GM18519 (cell line): ENCODE results near the gene PAPLN.

ENCODE experiments used
- ATAC-seq: cut with Tn5 transposase; IDR thresholded peaks from one replicate; pipeline ENCODE4 v1.9.1; 2021; ENCODE audit warnings: mild to moderate bottlenecking, moderate library complexity; ENCODE audit not compliant: unreplicated experiment, low FRiP score

The PAPLN gene

DNA sequence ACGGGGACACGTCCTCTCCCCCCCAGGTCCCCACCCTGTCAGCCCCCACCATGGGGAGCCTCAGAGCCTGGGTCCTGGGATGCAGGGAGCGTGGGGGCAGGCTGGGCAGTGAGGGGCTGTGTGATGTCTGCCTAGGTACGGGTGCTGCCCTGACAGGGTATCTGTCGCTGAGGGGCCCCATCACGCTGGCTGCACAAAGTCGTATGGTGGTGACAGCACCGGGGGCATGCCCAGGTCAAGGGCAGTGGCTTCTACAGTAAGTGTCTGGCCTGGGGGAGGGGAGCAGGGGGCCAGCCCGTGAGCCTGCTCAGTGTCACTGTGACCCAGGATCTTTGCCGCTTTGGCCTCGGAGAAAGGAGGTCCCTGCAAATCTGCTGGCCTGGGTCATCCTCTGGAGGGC lies 23.3 kb downstream of the PAPLN start:
- ATAC-seq: no peak

DNA sequence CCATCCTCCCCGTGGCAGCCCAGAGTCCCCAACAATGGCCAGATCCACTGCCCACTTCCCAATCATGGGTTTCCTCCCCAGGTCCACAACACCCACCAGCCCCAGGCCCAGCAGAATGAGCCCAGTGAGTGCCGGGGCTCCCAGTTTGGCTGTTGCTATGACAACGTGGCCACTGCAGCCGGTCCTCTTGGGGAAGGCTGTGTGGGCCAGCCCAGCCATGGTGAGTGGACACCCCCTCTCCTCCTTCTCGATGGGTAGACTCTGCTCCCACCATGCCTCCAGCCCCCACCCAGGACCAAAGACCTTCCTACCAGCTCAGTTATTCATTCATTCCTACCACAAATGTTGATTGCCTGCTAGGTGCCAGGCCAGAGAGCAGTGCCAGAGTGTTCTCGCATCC lies 23.8 kb downstream of the PAPLN start:
- no peak for ATAC-seq

DNA sequence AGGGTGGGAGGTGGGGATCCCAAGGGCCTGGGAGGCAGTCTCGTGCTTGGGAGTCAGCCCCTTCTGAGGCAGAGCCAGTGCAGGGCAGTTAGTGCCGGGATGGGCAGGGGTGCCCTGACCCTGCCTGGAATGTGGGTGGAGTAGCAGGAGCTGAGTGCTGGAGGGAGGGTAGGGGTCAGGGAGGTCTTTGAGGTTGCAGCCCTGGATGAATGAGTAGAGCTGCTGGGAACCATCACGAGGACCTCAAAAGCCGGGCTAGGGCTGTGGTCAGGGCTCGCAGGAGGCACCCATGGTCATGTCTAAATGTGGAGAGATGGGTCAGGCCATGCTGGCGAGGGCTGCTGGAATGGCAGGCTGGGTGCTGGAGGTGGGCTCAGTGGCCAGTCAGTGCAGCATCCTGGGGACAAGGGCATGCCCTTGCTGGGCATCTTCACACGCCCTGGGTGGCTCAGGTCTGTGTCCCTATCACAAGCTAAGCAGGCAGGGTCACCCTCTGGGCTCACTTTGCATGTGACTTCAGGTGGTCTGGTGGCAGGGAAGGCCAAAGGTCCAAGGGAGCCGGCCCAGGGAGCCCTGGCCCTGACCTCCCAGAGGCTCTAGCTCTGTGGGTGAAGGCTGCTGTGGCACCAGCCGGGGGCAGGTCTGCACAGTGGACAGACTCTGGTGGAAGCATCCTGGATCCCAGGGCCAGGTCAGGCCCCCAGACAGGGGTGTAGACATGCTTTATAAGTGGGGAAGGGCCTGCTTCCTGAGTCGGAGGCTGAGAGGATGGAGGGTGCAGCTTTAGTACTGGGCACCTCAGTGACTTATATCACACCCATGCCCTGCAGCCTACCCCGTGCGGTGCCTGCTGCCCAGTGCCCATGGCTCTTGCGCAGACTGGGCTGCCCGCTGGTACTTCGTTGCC lies 24.5 kb downstream of the PAPLN start:
- ATAC-seq: no peak

DNA sequence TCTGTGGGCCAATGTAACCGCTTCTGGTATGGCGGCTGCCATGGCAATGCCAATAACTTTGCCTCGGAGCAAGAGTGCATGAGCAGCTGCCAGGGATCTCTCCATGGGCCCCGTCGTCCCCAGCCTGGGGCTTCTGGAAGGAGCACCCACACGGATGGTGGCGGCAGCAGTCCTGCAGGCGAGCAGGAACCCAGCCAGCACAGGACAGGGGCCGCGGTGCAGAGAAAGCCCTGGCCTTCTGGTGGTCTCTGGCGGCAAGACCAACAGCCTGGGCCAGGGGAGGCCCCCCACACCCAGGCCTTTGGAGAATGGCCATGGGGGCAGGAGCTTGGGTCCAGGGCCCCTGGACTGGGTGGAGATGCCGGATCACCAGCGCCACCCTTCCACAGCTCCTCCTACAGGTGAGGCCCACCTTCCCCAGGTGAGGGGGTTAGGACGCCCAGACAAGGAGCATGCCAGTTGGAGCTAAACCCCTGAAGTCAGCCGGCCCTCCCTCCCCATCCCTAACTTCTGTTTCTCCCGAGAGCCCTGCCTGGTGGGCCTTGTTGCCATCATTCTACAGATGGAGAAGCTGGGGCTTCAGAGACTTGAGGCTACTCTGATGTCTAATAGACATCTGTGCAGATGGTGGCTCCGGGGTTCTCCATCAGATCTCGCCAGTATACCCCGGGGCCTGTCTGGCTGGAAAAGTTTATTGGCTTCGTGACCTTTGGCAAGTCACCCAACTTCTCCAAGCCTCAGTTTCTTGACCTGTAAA lies 25.3 kb downstream of the PAPLN start:
- ATAC-seq: no peak

DNA sequence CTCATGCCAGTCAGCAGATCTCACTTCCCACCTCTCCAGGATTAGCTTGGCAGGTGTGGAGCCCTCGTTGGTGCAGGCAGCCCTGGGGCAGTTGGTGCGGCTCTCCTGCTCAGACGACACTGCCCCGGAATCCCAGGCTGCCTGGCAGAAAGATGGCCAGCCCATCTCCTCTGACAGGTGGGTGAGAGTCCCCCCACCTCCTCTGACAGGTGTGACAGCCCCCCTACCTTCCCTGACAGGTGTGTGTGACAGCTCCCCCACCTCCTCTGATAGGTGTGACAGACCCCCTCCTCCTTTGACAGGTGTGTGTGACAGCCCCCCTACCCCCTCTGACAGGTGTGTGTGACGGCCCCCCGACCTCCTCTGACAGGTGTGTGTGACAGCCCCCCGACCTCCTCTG lies 26.3 kb downstream of the PAPLN start:
- ATAC-seq: no peak

DNA sequence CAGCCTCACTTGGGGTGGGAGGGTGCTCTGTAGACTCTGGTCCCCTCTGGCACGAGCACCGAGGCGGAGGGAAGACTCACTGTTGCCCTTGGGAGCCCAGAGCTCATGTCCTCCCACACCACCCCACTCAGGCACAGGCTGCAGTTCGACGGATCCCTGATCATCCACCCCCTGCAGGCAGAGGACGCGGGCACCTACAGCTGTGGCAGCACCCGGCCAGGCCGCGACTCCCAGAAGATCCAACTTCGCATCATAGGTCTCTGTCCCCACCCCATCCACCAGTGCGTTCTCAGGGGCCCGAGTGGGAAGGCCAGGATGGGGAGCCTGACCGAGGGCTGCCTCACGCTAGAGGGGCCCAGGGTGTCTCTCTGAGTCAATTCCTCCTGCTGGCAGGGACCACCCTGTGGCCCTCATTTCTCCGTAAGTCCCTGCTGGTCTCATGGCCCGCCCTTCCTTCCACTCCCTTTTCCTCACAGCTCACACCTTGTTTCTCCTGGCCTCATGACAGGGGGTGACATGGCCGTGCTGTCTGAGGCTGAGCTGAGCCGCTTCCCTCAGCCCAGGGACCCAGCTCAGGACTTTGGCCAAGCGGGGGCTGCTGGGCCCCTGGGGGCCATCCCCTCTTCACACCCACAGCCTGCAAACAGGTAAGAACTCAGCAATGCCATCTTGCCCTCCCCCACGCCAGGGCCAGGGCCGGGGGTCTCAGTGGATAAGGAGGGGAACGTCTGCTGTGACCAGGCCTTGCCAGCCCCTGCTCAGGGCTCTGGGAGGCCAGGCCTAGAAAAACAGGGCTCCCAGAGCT lies 27.0 kb downstream of the PAPLN start:
- no peak for ATAC-seq

DNA sequence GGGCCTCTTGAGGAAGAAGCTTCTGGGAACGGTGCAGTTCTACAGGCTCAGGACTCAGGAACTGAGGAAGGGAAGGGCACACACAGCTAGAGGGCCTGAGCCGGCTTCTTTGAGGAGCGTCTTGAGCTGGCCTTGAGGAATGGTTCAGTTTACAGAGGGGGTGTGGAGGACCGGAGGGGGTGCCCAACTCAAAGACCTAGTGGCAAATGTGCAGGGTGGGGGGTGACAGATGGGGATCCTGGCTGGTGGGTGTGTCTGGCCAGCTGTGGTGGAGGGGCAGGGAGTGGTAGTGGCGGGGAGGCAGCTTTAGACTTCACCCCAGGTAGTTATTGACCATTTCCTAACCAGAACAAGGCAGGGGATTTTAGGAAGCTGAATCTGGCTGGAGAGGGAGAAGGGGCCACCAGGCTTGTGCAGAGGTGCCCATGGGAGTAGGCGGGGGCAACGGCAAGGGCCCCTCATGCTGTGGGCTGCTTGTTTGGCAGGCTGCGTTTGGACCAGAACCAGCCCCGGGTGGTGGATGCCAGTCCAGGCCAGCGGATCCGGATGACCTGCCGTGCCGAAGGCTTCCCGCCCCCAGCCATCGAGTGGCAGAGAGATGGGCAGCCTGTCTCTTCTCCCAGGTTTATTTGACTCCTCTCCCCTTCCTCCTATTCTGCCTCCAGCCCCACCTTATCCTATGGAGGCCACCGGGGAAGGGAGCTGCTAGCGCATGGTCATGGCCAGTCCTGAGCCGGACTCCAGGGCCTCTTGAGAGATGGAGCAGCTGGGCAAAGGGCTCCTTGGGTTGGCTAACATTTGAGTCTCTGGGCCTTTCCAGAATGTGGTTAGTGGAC lies 27.8 kb downstream of the PAPLN start:
- ATAC-seq: no peak

DNA sequence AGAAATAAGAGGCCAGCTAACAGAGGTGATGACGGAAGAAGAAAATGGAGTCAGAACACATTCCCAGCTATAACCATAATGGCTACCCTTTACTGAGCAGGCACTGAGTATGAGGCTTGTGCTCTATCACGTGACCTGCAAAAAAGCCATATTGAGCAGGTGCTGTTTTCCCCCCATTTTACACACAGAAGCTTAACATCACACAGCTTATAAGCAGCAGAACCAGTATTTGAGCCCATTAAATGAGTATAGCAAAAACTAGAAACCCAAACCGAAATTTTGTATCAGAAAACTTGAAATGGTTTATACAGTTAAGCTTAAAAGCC lies 28.4 kb downstream of the PAPLN start:
- ATAC-seq: no peak

DNA sequence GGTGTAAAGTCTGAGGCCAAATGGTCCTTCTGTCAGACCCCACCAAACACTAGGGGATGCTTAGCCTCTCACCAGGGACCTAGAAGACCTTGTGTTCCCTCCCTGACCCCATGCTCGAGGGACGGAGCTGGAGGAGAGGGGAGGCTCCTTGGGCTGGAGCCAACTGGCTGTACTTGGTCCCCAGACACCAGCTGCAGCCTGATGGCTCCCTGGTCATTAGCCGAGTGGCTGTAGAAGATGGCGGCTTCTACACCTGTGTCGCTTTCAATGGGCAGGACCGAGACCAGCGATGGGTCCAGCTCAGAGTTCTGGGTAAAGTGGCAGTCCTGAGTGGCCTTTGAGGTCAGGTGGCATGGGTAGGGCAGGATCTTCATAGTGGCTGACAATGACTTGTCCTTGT lies 29.0 kb downstream of the PAPLN start:
- ATAC-seq: no peak

DNA sequence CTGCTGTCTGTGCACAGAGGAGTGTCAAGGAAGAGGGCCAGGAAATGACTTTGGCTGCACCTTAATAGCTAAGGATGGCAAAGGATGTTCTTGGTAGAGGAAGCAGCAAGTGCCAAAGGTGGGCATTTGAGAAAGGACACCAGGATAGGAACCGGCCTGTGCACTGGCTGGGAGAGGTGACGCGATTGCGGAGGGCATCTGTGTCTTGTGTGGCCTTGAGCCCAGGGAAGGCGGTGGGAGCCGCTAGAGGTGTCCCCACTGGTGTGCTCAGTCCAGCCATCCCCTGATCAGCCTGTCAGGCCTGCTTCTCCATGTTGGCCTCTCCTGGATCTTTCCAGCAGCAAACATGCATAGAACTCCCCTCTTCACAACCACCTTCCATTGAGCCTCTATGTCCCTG lies 30.2 kb downstream of the PAPLN start:
- no peak for ATAC-seq

DNA sequence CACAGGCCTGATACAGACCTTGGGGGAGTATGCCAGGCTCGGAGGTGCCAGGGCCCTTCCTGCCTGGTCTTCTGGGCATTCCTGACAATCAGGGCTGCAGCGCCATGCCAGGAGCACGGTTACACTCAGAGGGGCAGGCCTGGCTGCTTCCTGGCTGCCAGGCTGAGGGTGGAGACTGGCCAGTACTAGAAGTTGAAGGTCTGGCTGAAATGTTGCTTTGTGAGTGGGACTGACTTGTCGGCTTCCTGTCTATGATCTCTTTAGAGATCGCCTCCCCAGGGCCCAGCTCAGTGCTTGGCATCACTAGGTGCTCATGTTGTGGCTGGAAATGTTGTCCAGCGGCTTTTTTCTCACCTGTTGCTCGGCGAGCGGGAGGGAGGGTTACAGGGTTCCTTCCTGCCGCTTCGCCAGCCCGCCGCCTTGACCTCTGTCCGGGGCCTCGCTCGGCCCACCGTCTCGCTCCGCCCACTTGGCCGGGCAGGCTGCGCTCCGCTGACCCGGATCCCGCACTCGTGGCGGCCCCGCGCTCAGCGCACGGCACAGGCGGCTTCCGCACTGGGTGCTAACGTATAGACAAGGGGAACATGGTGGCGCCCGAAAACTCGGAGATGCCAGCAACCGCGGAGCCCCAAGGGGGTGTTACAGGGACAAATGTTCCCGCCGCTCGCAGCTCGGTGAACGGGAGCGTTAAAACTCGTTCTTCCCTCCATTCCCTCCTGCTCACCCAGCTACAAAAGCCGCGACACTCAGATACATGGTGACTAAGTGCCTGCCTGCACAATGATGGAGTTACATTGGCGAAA lies 32.6 kb downstream of the PAPLN start:
- no peak for ATAC-seq

DNA sequence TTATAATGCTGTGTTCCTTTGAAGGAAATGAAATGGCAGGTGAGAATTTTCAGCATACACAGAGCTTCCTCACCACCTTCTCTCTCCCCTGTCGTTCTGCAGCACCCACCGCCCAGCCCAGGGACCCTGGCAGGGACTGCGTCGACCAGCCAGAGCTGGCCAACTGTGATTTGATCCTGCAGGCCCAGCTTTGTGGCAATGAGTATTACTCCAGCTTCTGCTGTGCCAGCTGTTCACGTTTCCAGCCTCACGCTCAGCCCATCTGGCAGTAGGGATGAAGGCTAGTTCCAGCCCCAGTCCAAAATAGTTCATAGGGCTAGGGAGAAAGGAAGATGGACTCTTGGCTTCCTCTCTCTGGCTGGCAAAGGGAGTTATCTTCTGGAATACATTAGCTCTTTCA lies 35.1 kb downstream of the PAPLN start:
- no peak for ATAC-seq

DNA sequence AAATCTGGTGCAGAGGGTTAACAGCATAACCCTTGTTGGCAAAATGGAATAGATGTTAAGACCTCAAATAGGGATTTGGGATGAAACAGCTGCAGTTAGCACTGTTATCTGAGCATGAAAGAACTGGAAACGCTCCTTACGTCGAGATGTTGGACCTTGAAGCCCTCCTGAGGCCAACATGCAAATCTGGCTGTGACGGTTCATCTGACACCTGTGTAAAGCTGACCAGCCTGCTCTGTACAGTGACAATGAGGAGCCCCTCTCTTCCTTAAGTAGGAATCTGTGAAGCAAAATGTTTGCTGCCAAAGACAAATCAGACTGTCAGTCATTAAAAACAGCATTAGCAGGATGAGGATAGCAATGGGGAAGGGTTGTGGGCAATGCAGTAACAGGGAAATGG lies 36.5 kb downstream of the PAPLN start:
- ATAC-seq: no peak

DNA sequence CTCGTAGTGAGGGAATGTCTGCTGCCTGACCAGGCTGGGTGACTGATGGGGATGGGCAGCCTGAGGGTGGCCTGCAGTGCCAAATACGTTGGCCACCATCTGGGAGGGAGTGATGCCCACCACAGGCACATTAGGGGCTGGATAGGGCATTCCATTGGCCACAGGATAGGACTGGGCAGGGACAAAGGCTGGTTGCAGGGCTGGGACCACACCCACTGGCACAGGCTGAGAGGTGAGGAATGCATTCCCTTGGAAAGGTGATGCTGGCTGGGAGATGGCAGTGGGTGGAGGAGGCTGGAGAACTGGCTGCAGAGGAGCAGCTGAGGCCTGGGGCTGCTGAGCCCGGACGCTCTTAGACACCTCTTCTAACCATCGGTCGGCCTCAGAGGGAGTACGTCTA lies 39.5 kb downstream of the PAPLN start:
- no peak for ATAC-seq

DNA sequence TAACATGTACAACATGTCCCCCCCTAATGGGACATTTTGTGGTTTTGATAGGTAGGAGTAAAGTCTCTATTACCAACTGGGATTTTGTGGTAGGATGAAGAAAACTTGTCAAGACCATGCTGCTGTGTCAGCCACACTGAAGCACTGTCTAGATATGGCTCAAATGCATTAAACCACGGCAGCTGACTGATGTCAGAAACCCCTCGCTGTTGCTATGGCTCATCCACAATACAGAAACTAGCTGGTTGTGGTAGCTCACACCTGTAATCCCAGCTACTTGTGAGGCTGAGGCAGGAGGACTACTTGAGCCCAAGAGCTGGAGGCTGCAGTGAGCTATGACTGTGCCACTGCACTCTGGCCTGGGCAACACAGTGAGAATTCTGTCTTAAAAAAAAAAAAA lies 40.1 kb downstream of the PAPLN start:
- ATAC-seq: no peak

DNA sequence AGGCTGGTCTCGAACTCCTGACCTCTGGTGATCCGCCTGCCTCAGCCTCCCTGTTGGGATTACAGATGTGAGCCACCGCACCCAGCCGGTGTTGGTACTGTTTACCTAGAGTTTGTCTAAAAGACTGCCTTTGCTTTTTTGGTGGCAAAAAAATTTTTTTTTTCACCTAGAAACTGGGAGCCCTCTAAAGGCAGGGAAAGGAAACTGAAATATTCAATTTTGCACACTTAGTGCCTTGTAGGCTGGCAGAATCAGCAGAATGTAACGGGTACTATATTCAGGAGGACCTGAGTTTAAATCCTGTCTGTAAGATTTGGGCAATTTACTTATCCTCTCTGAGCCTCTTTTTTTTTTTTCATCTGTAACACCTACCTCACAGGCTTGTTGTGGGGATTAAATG lies 43.6 kb downstream of the PAPLN start:
- no peak for ATAC-seq

DNA sequence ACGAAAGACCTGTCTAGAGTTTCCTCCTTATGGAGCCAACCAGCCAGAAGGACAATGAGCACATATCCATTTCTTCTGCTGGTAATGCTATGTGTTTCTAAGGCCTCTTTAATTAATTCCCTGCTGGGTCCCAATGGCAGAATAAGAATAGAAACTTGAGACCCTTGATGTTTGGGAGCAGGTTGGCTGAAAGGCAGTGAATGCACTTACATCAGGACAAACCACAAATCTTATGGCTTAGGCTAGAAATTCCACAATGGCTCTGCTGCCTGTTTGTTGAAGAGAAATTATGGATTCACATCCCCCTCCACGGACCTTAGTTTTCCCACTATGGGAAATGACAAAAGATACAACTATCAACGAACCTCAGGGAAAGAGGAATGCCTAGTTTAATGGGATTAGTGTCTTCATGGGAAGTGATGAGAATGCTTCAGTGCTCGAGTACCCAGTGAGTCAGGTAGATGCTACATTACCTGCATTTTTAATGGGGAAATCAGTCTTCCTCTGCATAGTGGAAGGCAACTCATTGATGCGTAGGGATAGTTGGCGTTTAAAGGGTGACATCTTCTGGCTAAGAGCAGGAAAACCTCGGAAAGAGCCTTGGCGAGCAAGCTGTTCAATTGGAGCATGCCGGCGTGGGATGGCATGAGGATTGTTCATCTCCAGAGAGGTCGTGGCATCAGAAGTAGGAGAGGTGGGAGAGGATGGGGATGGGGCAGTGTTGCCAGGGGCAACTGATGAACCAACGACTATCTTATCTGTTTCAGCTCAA lies 46.5 kb downstream of the PAPLN start:
- no peak for ATAC-seq

DNA sequence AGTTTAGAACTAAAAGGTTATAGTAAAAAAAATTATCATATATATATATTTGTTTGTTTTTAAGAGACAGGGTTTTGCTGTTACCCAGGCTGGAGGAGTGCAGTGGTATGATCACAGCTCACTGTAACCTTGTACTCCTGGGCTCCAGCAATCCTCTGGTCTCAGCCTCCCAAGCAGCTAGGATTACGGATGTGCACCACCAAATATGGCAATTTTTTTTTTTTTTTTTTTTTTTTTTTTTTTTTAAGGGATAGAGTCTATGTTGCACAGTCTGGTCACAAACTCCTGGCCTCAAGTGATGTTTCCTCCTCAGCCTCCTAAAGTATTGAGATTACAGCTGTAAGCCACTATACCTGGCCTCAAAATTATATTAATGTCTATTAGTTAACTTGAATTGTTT lies 48.7 kb downstream of the PAPLN start:
- ATAC-seq: no peak

DNA sequence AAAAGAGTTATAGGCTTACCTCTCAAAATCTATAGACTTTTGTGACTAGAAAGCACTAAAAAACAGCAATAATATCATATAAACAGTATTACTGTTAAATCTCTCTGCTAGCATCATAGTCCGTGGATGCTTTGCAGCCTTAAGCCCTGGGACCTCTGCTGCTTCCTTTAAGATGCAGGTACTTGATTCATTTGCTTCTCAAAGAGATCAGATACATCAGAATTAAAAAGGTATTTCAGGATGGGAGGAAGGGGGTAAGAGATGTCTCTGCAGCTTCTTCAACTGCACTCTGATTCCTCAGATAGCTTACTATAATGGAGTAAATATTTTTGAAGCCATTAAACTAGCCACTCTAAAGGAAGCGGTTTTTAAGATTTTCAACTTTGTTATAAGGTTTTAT lies 49.3 kb downstream of the PAPLN start:
- no peak for ATAC-seq
